HepG2 (cell line): ENCODE results near the gene DUSP9.

ENCODE experiments used
- CENPBD1 ChIP-seq: sonication (generic); formaldehyde crosslinking; IDR thresholded peaks from 2 replicates; pipeline ENCODE4 v1.8.0; 2022; ENCODE audit warnings: missing genetic modification reagents, low read depth, mild to moderate bottlenecking, borderline replicate concordance
- CTCF ChIP-seq: sonication (generic); formaldehyde crosslinking; IDR thresholded peaks from 2 replicates; pipeline ENCODE4 v1.5.0; 2020; ENCODE audit warnings: mild to moderate bottlenecking, missing genetic modification reagents, moderate library complexity
- NFIC ChIP-seq: IDR thresholded peaks from 2 replicates; pipeline ENCODE4 v1.6.1; 2012; ENCODE audit warnings: mild to moderate bottlenecking, low read length, inconsistent platforms
- PATZ1 ChIP-seq: sonication (generic); formaldehyde crosslinking; IDR thresholded peaks from 2 replicates; pipeline ENCODE4 v1.4.0; 2020; ENCODE audit warnings: missing genetic modification reagents
- RFX5 ChIP-seq: IDR thresholded peaks from 2 replicates; pipeline ENCODE4 v1.6.1; 2011; ENCODE audit warnings: low read depth, low read length, improper control_type of control experiment
- SP4 ChIP-seq: sonication (generic); formaldehyde crosslinking; IDR thresholded peaks from 2 replicates; pipeline ENCODE4 v1.8.1; 2023; ENCODE audit warnings: mild to moderate bottlenecking, missing genetic modification reagents
- TRIM22 ChIP-seq: fragments of 450-650 bp; IDR thresholded peaks from 2 replicates; pipeline ENCODE4 v1.6.1; 2017
- ZNF230 ChIP-seq: sonication (generic); formaldehyde crosslinking; IDR thresholded peaks from 2 replicates; pipeline ENCODE4 v1.4.0; 2020; ENCODE audit warnings: mild to moderate bottlenecking, missing genetic modification reagents
- ZNF276 ChIP-seq: sonication (generic); formaldehyde crosslinking; IDR thresholded peaks from 2 replicates; pipeline ENCODE4 v1.4.0; 2020; ENCODE audit warnings: mild to moderate bottlenecking, low read depth, missing genetic modification reagents

- TF ChIP-seq RFX5, result no peak
- TF ChIP-seq ZNF276 (CRISPR knock-in tag), result no peak
- no peak for TF ChIP-seq ZNF230 (CRISPR knock-in tag)
- no peak for TF ChIP-seq CENPBD1 (CRISPR knock-in tag)
- TF ChIP-seq TRIM22, result no peak
- no peak for TF ChIP-seq CTCF (CRISPR knock-in tag)
- no peak for TF ChIP-seq NFIC
- no peak for TF ChIP-seq SP4 (CRISPR knock-in tag)
- no peak for TF ChIP-seq PATZ1
Measured at GRCh38 chrX:153608376-153608775, 38.6 kb upstream of the DUSP9 start.
